ENCODE results near the gene PCSK5.

Gene PCSK5

DNA sequence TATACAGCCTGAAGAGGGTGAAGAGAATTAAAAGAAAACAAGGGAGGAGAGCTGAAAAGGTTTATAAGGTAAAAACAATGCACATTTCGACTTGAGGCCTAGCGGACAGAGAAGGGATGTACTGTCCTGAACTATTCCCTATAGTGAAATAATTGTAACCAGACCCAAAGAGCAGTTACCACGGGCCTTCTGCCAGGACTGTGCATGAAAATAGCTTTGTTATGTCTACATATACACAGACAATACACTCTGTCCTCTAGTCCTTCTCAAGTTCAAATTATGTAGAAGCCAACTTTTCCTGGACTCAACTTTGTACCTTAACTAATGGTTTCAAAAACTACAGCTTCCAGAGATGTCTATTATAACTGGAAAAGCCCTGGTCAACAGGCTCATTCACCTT lies 223.7 kb downstream of the PCSK5 start:
- no peak for TF ChIP-seq REST (IDR thresholded peaks at IDR 0.05; ENCODE audit: low read depth)
- TF ChIP-seq NFIC (IDR thresholded peaks at IDR 0.05) = no peak
- no peak for TF ChIP-seq RAD21 (IDR thresholded peaks at IDR 0.05; ENCODE audit: low read depth)
- no peak for TF ChIP-seq TEAD4 (IDR thresholded peaks at IDR 0.05)
- no peak for TF ChIP-seq TCF12 (IDR thresholded peaks at IDR 0.05; ENCODE audit: low read depth)

DNA sequence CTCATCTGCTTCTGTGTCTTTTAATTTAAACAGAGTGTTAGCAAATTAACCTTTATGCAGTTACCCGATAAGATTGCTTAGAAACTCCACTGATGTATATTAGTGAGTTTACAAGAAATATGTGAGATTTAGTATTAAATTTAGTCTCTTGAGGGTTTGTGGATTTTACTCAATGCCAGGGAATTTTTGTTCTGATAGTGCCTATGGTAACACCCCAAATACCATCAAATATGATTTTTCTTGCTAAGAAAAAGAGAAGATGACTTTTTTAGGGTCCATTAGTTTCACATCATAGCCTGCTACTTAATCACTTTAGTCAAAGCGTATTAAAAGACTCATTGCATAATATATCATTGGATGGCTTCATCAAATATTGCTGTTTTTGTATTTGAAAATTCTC lies 224.9 kb downstream of the PCSK5 start:
- TF ChIP-seq REST (IDR thresholded peaks at IDR 0.05; ENCODE audit: low read depth) (no peak), TAF1 (IDR thresholded peaks at IDR 0.05; ENCODE audit: low read depth) (no peak), RAD21 (IDR thresholded peaks at IDR 0.05; ENCODE audit: low read depth) (no peak), TCF12 (IDR thresholded peaks at IDR 0.05; ENCODE audit: low read depth) (no peak), EGR1 (IDR thresholded peaks at IDR 0.05) (no peak), CEBPB (IDR thresholded peaks at IDR 0.05) (no peak)

- no peak for TF ChIP-seq ZBTB7A (IDR thresholded peaks at IDR 0.05; ENCODE audit: low read depth)
- TF ChIP-seq TAF1 (IDR thresholded peaks at IDR 0.05; ENCODE audit: low read depth) = no peak
- TF ChIP-seq NFIC (IDR thresholded peaks at IDR 0.05) = no peak
- no peak for TF ChIP-seq RAD21 (IDR thresholded peaks at IDR 0.05; ENCODE audit: low read depth)
- TF ChIP-seq USF1 (IDR thresholded peaks at IDR 0.05) = no peak
- TF ChIP-seq EGR1 (IDR thresholded peaks at IDR 0.05) = no peak
- TF ChIP-seq FOXM1 (IDR thresholded peaks at IDR 0.05; ENCODE audit: borderline replicate concordance, low read depth) = no peak
- TF ChIP-seq REST (IDR thresholded peaks at IDR 0.05; ENCODE audit: low read depth) = no peak
- TF ChIP-seq MAX (IDR thresholded peaks at IDR 0.05) = no peak
- no peak for TF ChIP-seq TEAD4 (IDR thresholded peaks at IDR 0.05)
- no peak for TF ChIP-seq EP300 (IDR thresholded peaks at IDR 0.05; ENCODE audit: borderline replicate concordance)
- TF ChIP-seq CREB1 (IDR thresholded peaks at IDR 0.05; ENCODE audit: low read depth) = no peak
- TF ChIP-seq TCF12 (IDR thresholded peaks at IDR 0.05; ENCODE audit: low read depth) = no peak
- TF ChIP-seq CEBPB (IDR thresholded peaks at IDR 0.05) = no peak
- TF ChIP-seq YY1 (IDR thresholded peaks at IDR 0.05; ENCODE audit: low read depth) = no peak
Observed at GRCh38 chr9:76115982-76116646, 225.6 kb downstream of the PCSK5 start.

- TF ChIP-seq EP300 (IDR thresholded peaks at IDR 0.05; ENCODE audit: borderline replicate concordance) = no peak
- TF ChIP-seq TEAD4 (IDR thresholded peaks at IDR 0.05) = no peak
Observed at GRCh38 chr9:76116913-76117312, 226.4 kb downstream of the PCSK5 start.

DNA sequence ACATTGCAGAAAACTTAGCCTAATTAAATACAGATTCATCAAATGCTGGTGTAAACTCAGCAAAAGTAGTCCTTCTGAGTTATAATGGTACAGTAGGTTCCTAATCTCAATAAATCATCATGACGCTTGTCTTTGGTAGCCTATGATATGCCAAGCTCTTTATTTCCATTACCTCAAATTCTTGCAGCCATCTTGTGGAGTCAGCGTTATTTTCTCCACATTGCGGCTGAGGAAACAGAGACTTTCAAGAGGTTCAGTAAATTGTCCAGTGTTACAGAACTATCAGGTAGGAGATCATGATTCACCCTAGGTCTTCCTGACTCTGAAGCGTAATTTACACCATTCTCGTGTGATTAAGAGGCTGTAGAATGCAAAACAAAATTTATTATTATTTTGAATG lies 237.2 kb downstream of the PCSK5 start:
- TF ChIP-seq TEAD4 (IDR thresholded peaks at IDR 0.05) = no peak

- no peak for TF ChIP-seq ZBTB7A (IDR thresholded peaks at IDR 0.05; ENCODE audit: low read depth)
- no peak for TF ChIP-seq CEBPB (IDR thresholded peaks at IDR 0.05)
- TF ChIP-seq RAD21 (IDR thresholded peaks at IDR 0.05; ENCODE audit: low read depth) = no peak
Observed at GRCh38 chr9:76135902-76136301, 245.4 kb downstream of the PCSK5 start.

All from Ishikawa (cell line).